Left forelimb (tissue), 1 donor: ENCODE measurements around the gene MYT1.
"Not testable (repeated sequence)": the region's sequence is repeated elsewhere in the genome, so short reads cannot be mapped to it uniquely, and the experiment has no call there.

Source experiments
- DNase-seq: peaks from one replicate; pipeline ENCODE4 v3.0.0-alpha.2; 2018; ENCODE audit warnings: low spot score

MYT1 gene

DNA sequence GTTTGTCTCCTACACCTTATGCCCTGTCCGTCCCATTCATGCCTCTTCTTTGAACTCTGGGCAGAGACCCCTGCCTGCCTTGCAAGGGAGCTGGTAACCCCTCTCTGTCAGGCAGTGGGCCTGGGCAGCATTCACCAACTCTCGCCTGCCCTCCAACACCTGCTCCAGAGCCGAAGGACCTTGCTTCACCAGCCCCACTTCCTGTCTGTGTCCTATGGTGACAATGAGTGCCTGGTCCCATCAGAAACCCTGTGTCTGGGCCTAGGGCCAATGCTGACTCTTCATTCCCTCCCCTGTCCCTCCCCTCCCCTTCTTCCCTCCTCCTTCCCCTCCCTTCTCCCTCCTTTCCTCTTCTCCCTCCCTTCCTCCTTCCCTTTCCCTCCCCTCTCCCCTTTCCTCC, 68.5 kb downstream of the MYT1 start:
- DNase-seq: no peak

DNA sequence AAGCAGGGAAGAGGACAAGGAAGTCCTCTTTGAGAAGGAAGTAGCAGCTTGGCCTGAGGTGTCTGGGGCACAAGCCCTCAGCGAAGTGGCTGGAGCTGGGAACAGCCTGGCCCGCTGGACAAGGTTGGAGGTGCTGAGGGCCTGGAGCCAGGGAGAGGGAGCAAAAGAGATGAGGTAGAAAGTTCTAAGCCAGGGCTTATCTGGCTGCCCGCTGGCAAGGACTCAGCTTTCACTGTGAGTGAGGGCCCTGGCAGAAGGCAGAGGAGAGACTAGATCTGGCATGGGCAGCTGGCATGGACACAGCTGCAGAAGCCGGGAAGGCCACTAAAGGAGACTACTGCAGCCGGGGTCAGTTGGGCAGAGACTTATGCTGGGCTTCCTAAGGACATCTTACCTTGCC, 69.5 kb downstream of the MYT1 start:
- DNase-seq: no peak

DNA sequence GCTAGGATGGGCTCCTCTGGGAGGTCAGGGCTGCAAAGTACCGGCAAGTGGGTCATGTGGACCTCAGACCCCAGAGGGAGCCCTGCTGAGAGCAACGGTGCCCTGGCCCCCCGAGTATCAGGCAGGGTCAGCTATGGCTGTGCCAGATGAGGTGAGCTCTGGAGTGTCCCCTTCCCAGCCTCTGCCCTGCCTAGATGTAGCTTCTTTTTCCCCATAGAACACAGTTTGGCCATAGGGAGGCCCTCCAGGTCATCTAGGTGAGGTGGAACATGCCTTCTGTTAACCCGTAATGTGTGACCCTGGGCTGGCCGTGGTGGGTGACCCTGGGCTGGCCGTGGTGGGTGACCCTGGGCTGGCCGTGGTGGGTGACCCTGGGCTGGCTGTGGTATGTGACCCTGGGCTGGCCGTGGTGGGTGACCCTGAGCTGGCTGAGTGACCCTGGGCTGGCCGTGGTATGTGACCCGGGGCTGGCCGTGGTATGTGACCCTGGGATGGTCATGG, 70.1 kb downstream of the MYT1 start:
- DNase-seq: no peak

DNA sequence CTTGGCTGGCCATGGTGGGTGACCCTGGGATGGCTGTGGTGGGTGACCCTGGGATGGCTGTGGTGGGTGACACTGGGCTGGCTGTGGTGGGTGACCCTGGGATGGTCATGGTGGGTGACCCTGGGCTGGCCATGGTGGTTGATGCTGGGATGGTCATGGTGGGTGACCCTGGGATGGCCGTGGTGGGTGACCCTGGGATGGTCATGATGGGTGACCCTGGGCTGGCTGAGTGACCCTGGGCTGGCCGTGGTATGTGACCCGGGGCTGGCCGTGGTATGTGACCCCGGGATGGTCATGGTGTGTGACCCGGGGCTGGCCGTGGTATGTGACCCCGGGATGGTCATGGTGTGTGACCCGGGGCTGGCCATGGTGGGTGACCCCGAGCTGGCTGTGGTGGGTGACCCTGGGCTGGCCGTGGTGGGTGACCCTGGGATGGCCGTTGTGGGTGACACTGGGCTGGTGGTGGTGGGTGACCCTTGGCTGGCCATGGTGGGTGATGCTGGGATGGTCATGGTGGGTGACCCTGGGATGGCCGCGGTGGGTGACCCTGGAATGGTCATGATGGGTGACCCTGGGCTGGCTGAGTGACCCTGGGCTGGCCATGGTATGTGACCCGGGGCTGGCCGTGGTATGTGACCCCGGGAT, 70.8 kb downstream of the MYT1 start:
- not testable (repeated sequence) for DNase-seq

DNA sequence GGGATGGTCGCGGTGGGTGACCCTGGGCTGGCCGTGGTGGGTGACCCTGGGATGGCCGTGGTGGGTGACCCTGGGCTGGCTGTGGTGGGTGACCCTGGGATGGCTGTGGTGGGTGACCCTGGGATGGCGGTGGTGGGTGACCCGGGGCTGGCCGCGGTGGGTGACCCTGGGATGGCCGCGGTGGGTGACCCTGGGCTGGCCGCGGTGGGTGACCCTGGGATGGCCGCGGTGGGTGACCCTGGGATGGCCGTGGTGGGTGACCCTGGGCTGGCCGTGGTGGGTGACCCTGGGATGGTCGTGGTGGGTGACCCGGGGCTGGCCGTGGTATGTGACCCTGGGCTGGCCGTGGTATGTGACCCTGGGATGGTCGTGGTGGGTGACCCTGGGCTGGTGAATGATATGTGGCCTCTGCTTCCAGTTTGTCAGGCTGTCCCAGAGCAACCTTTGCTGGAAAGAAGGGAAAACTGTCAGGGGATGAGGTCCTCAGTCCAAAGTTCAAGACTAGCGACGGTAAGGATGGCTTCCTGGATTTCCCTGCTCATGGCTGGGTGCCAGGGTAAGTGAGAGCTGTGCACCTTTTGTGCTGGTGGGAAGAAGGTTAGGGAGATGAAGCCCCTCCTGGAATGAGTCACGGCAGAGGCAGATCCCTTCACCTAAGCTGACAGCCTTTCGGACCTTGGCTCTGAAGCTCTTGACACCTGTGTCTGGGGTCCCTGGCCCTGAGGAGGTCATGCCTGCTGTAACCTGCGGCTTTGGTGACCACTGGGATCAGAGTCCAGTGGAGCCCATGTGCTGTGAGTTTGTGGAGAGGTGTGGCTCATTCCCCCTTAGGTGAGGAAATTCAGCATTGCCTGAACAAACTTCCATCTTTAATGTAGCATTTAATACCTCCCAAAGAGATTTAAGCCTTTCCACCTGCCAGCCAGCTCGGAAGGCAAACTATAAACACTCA, 72.2 kb downstream of the MYT1 start:
- DNase-seq: no peak

DNA sequence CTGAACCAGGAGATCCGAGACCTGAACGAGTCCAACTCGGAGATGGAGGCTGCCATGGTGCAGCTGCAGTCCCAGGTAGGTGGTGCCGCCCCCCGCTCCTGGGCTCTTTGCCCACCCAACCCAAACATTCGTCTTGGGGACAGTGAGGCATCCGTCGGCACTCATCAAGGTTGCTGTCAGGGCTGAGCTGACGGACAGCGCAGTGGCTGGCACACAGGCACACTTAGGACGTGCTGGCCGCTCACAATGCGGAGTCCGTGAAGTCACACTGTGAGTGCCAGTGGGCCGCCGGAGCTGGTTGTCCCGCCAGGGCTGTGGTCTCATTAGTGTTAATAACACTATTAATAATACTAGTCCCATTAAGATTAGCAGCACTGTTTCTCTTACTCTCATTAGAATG, 73.1 kb downstream of the MYT1 start:
- no peak for DNase-seq

DNA sequence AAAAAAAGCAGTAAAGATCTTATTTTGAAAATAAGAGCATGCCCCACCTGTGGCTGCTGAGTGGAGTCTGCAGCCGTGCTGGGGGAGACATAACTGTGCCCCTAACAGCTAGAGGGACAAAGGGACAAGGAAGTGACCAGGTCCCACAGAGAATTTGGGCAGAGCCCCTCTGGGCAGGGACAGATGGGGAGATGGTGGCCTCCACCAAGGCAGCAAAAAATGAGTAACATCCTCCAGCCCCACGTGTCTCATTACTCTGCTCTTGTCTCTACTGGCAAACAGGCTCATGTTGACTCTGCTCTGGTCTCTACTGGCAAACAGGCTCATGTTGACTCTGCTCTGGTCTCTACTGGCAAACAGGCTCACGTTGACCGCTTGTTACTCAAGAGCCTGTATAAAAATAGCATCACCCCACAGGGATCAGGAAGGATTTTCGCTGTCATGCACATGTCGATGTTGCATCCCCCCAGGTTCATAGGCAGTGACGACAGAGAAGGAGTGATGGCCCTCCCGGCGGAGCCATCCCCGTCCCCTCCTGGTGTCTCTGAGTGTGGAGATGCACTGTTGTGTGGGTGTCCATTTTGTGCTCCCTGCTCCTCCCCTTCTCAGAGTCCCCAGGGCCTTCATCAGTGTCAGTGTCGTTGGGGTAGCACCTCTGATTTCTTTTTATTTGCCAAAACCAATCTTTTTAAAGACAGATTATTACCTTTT, 74.0 kb downstream of the MYT1 start:
- no peak for DNase-seq

DNA sequence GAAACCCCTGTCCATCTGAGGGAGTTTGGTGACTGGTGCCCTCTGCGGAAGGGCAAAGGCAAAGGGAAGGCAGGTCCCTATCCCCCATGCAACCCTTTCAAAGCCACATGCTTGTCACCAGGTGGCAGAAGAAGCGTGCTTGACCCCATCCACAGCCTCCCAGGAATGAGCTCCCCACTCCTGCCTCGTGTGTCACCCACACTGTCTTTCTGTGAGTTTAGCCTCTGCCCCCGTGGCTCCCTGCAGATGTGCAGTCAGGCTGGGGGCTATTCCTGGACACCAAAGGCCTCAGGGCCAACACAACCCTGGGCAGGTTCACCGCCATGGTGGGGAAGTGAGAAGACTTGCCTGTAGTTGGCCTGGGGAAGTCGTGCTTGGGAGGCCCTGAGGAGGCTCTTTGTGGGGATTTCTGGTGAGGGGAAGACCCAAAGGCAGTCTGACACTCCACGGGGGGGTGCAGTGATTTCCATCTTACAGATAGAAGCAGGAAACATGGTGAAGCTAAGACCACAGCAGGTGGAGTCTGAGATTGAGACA, 74.7 kb downstream of the MYT1 start:
- DNase-seq: no peak

DNA sequence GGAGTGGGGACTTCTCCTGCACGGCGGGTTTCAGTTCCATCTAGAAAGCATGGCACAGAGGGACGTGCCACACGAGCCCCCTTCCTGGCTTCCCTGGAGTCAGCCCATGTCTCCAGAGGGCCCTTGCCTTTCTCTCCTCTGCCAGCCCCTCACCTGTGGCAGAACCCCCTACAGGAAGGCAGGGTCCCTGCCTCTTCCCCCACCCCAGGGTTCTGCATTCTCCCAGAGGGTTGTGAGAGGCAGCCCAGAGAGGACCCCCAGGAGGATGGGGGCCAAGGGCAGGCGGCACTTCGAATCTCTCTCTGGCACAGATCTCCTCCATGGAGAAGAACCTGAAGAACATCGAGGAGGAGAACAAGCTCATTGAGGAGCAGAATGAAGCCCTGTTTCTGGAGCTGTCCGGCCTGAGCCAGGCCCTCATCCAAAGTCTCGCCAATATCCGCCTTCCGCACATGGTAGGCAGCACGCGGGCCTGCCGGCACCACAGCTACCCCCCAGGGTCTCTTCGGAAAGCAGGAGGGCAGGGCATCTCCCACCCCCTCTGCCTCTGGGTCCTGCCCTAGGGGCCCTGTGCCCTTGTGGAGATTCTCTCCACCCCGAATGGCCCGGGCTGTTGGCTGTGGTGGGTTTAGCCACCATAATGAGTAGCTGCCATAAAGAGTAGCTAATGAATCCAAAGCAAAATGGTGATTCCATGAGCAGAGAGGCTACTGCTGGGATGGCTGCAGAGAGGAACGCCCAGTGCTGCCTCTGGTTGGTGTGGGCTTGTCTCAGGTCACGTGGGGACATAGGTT, 75.4 kb downstream of the MYT1 start:
- peak; percentile 55 for DNase-seq

DNA sequence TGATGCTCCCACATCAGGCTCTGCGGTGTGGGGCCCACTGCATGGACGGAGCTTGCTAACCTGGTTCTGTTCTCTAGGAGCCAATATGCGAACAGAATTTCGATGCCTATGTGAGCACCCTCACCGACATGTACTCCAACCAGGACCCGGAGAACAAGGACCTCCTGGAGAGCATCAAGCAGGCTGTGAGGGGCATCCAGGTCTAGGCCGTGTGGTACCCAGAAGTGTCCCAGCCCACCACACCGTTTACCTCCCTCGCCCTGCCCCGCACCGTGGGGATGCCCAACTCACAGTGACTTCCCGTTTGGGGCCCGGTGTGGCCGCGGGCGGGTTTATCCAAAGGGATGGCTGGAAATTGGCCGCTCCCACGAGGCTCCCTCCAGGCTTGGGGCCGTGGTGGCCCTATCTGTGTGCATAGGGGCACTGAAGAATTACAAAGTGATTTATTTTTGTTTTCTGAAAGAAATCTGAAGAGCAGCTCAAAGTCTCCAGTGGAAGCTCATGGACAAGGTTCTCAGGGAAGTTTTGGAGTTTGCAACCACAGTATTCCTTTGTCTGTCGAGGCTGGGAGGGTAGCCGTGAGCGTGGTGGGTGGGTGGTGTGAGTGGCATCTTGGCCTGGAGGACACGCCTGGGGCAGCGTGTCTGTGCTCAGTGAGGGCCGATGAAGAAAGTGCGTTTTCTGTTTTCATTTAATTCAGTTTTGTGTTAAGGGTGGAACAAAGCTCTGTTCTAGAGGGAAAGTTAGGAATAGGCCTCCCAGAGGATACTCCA, 76.2 kb downstream of the MYT1 start:
- DNase-seq: peak; percentile 61

DNA sequence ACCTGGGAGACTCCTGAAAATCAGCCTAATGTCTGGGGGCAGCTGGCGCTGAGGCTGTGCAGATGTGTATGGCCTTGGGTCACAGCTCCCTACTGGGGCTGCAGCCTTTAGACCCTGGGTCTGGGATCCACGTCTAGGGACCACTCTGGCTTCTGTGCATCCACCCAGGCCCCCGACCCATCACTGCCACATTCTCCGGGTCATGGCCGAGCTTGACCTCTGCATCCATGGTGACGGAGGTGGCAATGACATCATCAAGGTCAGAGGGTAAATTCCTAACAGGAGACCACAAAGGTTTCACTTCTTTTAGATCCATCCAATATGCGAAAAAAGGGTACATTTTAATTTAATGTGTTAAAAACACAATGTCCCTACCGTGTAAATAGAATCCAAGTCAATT, 76.8 kb downstream of the MYT1 start:
- DNase-seq: no peak

DNA sequence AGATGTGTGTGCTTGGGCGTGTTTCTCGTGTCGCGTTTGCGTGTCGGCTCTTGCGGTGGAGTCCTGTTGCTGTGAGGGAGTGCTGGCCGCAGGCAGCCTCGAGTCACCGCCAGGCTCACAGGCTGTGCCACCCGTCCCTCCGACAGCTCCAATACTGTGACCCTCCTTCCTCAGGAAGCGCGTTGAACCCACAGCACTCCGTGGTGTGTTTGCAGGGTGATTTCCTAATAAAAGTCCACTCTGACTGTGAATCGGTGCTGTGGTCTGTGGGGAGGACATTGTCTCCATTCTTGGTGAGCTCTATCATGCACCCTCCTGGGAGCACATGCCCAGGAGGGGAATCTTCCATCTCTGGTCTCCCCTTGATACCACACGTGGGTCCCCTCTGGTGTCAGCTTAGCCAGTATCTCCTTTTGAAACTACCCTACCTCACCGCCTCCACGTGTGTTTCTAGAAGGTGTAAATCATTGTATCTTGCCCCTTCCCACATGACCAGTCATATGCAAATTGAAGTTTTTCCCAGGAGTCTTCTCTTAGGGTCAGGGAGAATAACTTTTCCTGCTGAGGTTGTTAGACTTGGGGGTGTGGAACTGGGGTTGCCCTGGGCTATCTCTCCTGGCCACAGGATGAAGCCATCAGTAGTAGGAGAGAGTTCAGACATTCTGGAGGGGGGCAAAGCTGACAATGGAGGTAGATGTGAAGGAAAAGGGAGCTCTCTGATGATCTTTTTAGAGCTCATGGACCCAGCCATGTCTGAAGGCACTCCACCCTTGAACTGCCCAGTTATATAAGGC, 77.9 kb downstream of the MYT1 start:
- no peak for DNase-seq

DNA sequence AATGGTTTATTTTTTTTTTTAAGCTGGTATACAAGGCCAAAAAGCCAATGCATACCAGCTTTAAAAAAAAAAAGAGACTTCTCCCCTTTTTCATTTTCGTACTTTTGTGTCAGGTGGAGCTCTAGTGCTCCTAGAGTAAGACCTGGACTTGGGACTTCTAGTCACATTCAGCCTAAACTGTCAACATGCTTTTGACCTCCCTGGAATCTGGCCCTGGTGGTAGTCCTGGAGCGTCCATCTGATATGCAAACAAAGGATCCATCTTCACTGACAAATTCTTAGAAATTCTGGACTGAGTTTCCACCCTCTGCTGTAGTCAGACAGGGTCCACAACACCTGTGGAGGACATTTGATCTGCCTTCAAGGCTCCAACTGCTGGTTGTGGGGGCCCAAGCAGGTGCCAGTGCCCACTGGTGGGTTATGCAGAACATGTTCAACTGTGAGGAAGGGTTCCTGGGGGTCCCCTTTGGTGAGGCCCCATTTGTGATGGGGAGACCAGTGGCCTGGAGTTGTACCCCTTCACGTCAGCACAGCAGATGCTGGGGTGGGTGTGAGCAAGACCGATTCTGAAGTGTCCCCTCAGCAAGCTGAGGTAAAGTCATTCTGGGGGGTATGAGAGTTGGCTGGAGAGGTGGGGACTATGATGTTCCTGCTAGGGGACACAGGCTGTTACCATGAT, 78.7 kb downstream of the MYT1 start:
- no peak for DNase-seq

DNA sequence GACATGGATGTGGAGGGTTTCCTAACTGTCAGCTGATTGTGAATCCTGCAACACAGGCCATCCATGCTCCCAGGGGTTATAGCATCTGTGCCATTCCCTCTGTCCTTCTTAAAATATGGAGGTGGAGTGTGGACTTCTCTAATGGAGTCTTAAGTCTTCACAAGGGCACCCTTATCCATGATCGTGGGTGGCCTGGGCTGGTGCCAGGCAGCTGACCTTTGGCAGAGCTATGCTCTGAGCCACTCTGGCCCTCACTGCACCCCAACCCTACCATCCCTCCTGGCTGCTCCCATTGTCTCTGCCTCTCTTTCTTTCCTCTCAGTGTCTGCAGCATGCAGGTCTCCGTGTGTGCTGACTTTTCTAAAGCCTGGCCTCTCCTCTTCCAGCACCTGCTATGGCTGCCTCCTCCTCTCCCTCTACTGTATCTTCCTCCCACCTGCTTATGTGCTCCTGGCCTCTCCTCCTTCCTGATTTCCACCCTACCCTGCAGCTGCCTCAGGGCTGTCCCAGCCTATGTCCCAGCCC, 80.1 kb downstream of the MYT1 start:
- no peak for DNase-seq

DNA sequence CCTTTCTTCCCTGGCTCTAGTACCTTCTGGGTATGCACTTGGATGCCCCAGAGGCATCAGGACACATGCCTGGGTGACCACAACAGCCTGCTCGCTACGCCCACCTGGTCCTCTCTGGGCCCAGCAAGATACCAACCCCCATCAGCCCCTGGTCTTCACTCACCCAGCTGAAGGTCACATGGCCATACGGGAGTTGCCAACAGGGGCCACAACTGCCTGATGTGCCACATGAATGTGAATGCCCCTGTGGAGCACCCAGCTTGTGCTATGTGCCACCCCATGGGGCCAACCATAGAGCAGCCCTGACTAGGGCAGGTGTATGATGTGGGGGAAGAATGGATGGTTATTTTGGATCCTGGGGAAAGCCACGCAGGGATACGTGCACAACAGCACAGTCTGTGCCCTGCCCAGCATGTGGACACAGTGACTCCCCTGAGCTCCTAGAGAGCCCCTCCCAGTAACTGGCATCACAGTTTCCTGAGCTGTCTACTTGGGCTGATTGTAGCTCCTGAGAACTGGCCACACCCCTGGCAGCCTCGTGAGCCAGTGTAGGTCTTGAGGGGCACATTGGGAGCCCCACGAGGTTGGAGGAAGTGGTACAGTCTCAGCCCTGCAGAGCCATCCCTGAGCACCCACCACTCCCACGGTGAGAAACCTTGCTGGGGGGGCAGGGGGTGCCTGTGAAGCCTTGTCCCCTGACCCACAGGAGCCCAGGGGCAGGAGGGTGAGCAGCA, 80.8 kb downstream of the MYT1 start:
- no peak for DNase-seq

DNA sequence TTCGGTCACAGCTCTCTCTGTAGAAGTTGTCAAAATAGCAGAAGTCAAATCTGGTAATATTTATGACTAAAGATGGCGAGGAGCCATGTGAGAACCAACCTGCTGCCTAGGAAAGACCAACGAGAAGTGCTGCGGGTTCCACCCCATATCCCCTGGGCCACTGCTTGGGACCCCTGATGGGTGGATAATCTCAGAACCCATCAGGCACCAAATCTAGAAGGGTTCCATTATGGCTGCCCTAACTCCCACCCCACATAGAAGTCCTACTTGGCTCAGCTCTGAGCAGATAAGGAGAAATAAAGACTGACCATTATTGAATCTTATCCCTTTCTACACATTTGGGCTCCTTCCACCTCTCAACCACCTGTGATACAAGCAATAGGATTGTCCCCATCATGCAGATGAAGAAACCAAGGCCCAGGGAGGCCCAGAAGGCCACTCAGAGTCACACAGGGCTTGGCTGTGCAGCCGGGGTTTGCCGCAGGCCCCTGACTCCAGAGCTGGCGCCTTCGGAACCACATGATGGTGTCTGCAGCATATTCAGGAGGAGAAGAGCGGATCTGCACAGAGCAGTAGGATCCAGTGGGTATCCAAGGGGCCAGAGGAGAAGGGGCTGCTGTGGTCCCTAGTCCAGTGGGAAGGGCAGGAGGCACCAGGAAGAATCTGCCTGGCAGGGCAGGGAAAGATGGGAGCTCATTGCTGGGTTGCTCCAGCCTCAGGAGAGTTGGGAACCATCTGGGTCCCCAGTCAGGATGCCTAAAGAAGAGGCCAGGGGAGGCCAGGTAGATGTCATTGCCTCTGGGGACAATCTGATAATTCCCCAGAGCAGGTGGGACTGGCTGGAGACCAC, 81.7 kb downstream of the MYT1 start:
- no peak for DNase-seq

DNA sequence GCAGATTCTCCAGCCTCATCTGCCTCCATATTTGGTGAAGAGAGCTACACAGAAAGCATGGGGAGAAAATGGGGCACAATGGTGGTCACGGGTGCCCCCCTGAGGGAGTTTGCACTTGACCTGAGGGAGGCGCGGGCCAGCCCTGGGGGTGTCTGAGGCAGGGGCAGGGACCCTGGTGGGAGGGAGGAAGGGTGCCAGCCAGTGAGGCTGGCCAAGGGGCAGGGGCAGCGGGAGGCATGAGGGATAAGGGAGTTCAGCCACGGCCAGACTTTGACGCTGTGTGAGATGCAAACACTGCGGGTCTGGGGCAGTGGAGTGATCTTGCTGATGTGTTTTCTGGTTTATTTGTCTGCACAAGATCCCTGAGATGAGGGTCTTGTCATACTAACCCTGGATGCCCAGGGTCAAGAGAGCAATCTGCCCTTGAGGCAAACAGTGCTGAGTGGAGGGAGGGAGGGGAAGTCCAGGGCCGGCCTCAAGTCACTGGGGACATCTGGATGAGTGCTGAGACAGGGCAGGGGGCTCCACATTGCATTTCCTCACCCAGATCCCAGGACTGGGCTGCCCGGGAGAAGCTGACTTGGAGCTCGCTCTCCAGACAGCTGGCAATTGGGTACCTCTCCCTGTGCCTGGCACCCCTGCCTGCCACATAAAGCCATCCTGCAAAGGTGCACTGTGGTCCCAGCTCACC, 82.5 kb downstream of the MYT1 start:
- peak; percentile 62 for DNase-seq
